ENCODE measurements around the gene MRPL55.

GRCh38 chr1:228112617-228113016, 3.5 kb upstream of the MRPL55 start:
- TF ChIP-seq, protein P1, sequence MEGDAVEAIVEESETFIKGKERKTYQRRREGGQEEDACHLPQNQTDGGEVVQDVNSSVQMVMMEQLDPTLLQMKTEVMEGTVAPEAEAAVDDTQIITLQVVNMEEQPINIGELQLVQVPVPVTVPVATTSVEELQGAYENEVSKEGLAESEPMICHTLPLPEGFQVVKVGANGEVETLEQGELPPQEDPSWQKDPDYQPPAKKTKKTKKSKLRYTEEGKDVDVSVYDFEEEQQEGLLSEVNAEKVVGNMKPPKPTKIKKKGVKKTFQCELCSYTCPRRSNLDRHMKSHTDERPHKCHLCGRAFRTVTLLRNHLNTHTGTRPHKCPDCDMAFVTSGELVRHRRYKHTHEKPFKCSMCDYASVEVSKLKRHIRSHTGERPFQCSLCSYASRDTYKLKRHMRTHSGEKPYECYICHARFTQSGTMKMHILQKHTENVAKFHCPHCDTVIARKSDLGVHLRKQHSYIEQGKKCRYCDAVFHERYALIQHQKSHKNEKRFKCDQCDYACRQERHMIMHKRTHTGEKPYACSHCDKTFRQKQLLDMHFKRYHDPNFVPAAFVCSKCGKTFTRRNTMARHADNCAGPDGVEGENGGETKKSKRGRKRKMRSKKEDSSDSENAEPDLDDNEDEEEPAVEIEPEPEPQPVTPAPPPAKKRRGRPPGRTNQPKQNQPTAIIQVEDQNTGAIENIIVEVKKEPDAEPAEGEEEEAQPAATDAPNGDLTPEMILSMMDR (conservative IDR thresholded peaks at IDR 0.05; ENCODE audit: low read depth, low read length) = no peak
- TF ChIP-seq EZH2 (IDR thresholded peaks at IDR 0.05; ENCODE audit: borderline replicate concordance, low read depth, low read length, poor library complexity, severe bottlenecking) = no peak

All from A673 (cell line).